ENCODE data around the gene TSPAN33. TPM values are rescaled to one million over a fixed set of nuclear protein-coding genes. Genes with fewer than 3 reads are reported as not detected.

The TSPAN33 gene
- total and polyA plus RNA-seq, 9 of the 15 experiments (the other 6 are each of a cell fraction or from before 2014, with no cell fraction given): 0.03 to 1.5 (median 0.23) TPM; not detected in 2

DNA sequence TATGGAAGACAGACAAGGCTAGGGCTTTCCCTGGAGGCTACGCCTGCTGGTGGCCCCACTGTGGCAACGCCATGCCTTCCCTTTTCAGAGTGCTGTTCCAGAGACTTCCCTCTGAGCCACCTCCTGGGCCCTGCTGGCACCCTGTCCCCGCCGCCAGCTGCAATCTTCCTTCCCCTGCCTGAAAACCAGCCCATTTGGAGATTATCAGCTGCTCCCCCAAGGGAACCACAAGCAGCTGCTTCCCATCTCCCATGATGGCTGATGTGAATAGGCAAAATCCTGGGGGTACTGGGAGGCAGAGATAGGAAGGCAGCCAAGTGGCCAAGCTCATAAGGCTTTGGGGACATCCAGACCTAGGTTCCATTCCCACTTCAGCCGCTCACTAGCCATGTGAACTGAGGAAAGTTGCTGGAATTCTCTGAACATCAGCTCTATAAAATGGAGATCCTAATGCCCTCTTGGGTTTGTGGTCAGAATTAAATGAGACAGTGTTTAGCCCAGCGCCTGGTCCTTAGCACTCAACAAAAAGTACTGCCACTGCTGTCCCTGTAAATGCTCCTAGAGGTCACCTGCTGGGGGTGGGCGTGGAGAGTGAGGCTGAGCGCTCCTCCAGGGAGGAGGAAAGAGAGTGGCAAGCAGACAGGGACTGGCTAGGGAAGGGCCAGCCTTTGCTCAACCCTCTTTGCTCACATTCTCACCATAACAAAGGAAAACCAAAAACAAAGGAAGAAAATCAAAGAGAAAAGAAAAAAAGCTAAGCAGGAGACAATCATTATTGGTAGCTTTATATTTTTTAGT, 5.9 kb downstream of the TSPAN33 start (continued):
- TF ChIP-seq ZZZ3 (IDR thresholded peaks at IDR 0.05) (no peak), MECOM (CRISPR knock-in tag; IDR thresholded peaks at IDR 0.05) (no peak), CC2D1A (IDR thresholded peaks at IDR 0.05) (peak; percentile 92; the same call in 1 of the 2 replicates), IRF2 (CRISPR knock-in tag; IDR thresholded peaks at IDR 0.05) (no peak), MIER1 (IDR thresholded peaks at IDR 0.05; ENCODE audit: low read depth) (no peak), POU5F1 (IDR thresholded peaks at IDR 0.05; ENCODE audit: borderline replicate concordance, low read depth, low read length, partially characterized antibody) (no peak), RB1 (IDR thresholded peaks at IDR 0.05; ENCODE audit: low read depth) (no peak; the same call in 1 of the 2 replicates), CHD1 (IDR thresholded peaks at IDR 0.05; ENCODE audit: low read length) (no peak), ZKSCAN3 (CRISPR knock-in tag; IDR thresholded peaks at IDR 0.05) (no peak), ZKSCAN8 (CRISPR knock-in tag; IDR thresholded peaks at IDR 0.05) (peak; percentile 91), ETV6 (IDR thresholded peaks at IDR 0.05; ENCODE audit: borderline replicate concordance in 1 of 2, low read depth in 2 of 2, low read length in 1 of 2) (no peak), ETV6 (CRISPR knock-in tag; IDR thresholded peaks at IDR 0.05; ENCODE audit: borderline replicate concordance) (no peak), WHSC1 (IDR thresholded peaks at IDR 0.05; ENCODE audit: low read length) (no peak), NEUROD1 (IDR thresholded peaks at IDR 0.05; ENCODE audit: borderline replicate concordance, low read depth, low read length, partially characterized antibody) (peak; percentile 29), RFX1 (IDR thresholded peaks at IDR 0.05) (no peak), PTRF (tag; IDR thresholded peaks at IDR 0.05) (no peak), TAL1 (IDR thresholded peaks at IDR 0.05) (peak; percentile 98), PCBP1 (IDR thresholded peaks at IDR 0.05; ENCODE audit: low read depth, low read length, poor library complexity, severe bottlenecking) (no peak), ELF1 (tag; IDR thresholded peaks at IDR 0.05) (no peak), ZNF561 (CRISPR knock-in tag; conservative IDR thresholded peaks at IDR 0.05) (no peak), NR2C2 (CRISPR knock-in tag; IDR thresholded peaks at IDR 0.05) (no peak), NR2C2 (tag; IDR thresholded peaks at IDR 0.05) (no peak), RFX7 (CRISPR knock-in tag; IDR thresholded peaks at IDR 0.05) (no peak)
- TF ChIP-seq, protein P1, sequence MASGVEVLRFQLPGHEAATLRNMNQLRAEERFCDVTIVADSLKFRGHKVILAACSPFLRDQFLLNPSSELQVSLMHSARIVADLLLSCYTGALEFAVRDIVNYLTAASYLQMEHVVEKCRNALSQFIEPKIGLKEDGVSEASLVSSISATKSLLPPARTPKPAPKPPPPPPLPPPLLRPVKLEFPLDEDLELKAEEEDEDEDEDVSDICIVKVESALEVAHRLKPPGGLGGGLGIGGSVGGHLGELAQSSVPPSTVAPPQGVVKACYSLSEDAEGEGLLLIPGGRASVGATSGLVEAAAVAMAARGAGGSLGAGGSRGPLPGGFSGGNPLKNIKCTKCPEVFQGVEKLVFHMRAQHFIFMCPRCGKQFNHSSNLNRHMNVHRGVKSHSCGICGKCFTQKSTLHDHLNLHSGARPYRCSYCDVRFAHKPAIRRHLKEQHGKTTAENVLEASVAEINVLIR (CRISPR knock-in tag; IDR thresholded peaks at IDR 0.05): peak; percentile 47; the same call in 1 of the 2 replicates
- TF ChIP-seq, protein P2, sequence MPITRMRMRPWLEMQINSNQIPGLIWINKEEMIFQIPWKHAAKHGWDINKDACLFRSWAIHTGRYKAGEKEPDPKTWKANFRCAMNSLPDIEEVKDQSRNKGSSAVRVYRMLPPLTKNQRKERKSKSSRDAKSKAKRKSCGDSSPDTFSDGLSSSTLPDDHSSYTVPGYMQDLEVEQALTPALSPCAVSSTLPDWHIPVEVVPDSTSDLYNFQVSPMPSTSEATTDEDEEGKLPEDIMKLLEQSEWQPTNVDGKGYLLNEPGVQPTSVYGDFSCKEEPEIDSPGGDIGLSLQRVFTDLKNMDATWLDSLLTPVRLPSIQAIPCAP (CRISPR knock-in tag; IDR thresholded peaks at IDR 0.05; ENCODE audit: borderline replicate concordance): no peak
- TF ChIP-seq, protein P3, sequence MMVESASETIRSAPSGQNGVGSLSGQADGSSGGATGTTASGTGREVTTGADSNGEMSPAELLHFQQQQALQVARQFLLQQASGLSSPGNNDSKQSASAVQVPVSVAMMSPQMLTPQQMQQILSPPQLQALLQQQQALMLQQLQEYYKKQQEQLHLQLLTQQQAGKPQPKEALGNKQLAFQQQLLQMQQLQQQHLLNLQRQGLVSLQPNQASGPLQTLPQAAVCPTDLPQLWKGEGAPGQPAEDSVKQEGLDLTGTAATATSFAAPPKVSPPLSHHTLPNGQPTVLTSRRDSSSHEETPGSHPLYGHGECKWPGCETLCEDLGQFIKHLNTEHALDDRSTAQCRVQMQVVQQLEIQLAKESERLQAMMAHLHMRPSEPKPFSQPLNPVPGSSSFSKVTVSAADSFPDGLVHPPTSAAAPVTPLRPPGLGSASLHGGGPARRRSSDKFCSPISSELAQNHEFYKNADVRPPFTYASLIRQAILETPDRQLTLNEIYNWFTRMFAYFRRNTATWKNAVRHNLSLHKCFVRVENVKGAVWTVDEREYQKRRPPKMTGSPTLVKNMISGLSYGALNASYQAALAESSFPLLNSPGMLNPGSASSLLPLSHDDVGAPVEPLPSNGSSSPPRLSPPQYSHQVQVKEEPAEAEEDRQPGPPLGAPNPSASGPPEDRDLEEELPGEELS (CRISPR knock-in tag; IDR thresholded peaks at IDR 0.05; ENCODE audit: borderline replicate concordance): no peak
- TF ChIP-seq, protein P4, sequence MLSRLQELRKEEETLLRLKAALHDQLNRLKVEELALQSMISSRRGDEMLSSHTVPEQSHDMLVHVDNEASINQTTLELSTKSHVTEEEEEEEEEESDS (CRISPR knock-in tag; IDR thresholded peaks at IDR 0.05): no peak

Data from K562 (cell line).